Left ventricle myocardium inferior (tissue), 1 donor: Measurements from ENCODE around the gene ACTC1. TPM values are rescaled to one million over a fixed set of nuclear protein-coding genes. Genes with fewer than 3 reads are reported as not detected.

Experiments
- DNase-seq: peaks from one replicate; pipeline ENCODE4 v3.0.0-alpha.2; 2020
- H3K27ac ChIP-seq: fragments of 200-600 bp; replicated peaks from 2 replicates; pipeline ENCODE4 v1.8.0; 2021
- H3K27me3 ChIP-seq: fragments of 200-600 bp; 2 replicates; pipeline ENCODE4 v1.8.0; 2021; ENCODE audit warnings: low read depth
- H3K36me3 ChIP-seq: fragments of 200-600 bp; 2 replicates; pipeline ENCODE4 v1.8.0; 2021
- H3K4me1 ChIP-seq: fragments of 200-600 bp; 2 replicates; pipeline ENCODE4 v1.8.0; 2021
- H3K4me3 ChIP-seq: fragments of 200-600 bp; 2 replicates; pipeline ENCODE4 v1.8.0; 2021; ENCODE audit warnings: mild to moderate bottlenecking, moderate library complexity
- H3K9me3 ChIP-seq: fragments of 200-600 bp; replicated peaks from 2 replicates; pipeline ENCODE4 v1.8.0; 2021
- intact Hi-C: fragments of 100-400 bp; cut with micrococcal nuclease; formaldehyde crosslinking; loops from one replicate; pipeline ENCODE4 v1.11.0; 2022
- total RNA-seq: library from RNA; stranded (reverse); fragmentation: NEBNext Ultra II Directional; extraction: Animal tissue kit (Norgen Biotek cat#: 25700); gene quantifications from one replicate; pipeline ENCODE4 v1.2.1, GENCODE V29; 2021
- TF ChIP-seq, protein P1 (sequence below): fragments of 200-600 bp; IDR thresholded peaks from 2 replicates; pipeline ENCODE4 v1.8.0; 2021; ENCODE audit warnings: antibody characterized with exemption, mild to moderate bottlenecking, borderline replicate concordance
- donor health status: DM: no; HTN: yes; CAD: no; lungs with severe emphysema.

Gene ACTC1
- total RNA-seq, 1 donor from 2014 or later, result 13,225 TPM

DNA sequence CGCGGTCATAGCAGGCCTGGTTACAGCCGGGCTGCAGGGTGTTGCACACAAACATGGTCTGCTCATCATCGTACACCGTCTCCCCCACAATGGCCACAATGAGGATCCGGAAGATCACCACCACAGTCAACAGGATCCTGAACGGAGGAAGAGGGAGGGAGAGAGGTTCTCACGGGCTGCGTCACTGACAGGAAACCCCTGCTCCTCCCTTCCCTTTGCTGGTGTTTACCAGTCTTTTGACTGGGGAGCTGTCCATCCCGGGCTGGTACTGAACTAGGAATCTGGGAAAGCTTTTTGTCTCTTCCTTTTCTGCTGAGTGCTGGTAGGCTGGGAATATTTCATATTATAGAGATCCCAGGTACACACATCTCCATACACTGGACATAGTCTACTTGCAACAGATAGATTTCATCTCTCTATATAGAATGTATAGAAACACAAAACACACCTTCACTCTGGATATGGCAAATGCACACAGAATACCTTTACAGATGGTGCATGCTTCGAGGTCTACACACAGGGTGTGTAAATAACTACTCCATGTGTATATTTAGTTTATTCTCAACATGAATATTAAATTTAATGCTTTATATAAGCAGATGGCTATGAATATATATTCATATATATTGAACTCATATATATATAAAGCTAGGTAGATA is 42.0 kb downstream of the ACTC1 start:
- Histone ChIP-seq H3K4me3 (no peak overlapping the region), H3K27ac (no peak overlapping the region), H3K4me1 (peaks cover 13% of the 10 kb centered on the region), H3K36me3 (no peaks in the 10 kb centered on the region), H3K9me3 (no peaks in the 10 kb centered on the region), H3K27me3 (peaks cover 72% of the 10 kb centered on the region)
- intact Hi-C loops, result no loop called here
- peak; percentile 14 for DNase-seq
- TF ChIP-seq, protein P1, sequence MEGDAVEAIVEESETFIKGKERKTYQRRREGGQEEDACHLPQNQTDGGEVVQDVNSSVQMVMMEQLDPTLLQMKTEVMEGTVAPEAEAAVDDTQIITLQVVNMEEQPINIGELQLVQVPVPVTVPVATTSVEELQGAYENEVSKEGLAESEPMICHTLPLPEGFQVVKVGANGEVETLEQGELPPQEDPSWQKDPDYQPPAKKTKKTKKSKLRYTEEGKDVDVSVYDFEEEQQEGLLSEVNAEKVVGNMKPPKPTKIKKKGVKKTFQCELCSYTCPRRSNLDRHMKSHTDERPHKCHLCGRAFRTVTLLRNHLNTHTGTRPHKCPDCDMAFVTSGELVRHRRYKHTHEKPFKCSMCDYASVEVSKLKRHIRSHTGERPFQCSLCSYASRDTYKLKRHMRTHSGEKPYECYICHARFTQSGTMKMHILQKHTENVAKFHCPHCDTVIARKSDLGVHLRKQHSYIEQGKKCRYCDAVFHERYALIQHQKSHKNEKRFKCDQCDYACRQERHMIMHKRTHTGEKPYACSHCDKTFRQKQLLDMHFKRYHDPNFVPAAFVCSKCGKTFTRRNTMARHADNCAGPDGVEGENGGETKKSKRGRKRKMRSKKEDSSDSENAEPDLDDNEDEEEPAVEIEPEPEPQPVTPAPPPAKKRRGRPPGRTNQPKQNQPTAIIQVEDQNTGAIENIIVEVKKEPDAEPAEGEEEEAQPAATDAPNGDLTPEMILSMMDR, result no peak

DNA sequence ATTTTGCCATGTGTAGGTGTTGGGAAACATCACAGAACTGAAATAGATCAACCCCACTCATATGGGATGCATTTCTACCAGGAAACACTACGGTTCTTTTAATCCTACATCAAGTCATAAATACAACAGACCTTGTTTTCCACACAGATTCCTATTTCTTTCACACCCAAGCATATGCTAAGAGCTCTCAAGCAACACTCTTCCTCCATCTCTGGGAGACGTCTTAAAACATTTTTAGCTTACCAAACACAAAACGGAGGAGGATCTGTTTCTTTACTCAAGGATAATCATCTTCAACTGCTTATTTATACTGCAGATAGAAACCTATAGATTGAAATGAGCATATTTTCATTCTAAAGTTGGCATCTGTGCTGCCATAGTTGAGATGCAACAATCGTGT is 45.7 kb downstream of the ACTC1 start:
- peaks cover 6% of the 10 kb centered on the region for H3K4me1 ChIP-seq
- TF ChIP-seq, protein P1, result no peak
- peaks cover 35% of the 10 kb centered on the region for H3K27me3 ChIP-seq
- intact Hi-C loops, result no loop called here
- no peak overlapping the region for H3K27ac ChIP-seq
- H3K9me3 ChIP-seq, result no peaks in the 10 kb centered on the region
- no peaks in the 10 kb centered on the region for H3K36me3 ChIP-seq
- no peak overlapping the region for H3K4me3 ChIP-seq
- no peak for DNase-seq

Other genes with a start within 250 kb of the ACTC1 start
- 11.8 TPM for gene GOLGA8B, start 211.9 kb downstream of the ACTC1 start, total RNA-seq
- gene GJD2, start 40.6 kb downstream of the ACTC1 start, total RNA-seq, result not detected
- gene AQR, start 174.2 kb upstream of the ACTC1 start, total RNA-seq, result 9.8 TPM
- 41.3 TPM for gene ZNF770, start 192.7 kb upstream of the ACTC1 start, total RNA-seq